ENCODE data around the gene WDR59. TPM values are rescaled to one million over a fixed set of nuclear protein-coding genes. Genes with fewer than 3 reads are reported as not detected.

The WDR59 gene
- total RNA-seq, 4 donors from 2014 or later: 12.9 to 31.3 (median 19.5) TPM

DNA sequence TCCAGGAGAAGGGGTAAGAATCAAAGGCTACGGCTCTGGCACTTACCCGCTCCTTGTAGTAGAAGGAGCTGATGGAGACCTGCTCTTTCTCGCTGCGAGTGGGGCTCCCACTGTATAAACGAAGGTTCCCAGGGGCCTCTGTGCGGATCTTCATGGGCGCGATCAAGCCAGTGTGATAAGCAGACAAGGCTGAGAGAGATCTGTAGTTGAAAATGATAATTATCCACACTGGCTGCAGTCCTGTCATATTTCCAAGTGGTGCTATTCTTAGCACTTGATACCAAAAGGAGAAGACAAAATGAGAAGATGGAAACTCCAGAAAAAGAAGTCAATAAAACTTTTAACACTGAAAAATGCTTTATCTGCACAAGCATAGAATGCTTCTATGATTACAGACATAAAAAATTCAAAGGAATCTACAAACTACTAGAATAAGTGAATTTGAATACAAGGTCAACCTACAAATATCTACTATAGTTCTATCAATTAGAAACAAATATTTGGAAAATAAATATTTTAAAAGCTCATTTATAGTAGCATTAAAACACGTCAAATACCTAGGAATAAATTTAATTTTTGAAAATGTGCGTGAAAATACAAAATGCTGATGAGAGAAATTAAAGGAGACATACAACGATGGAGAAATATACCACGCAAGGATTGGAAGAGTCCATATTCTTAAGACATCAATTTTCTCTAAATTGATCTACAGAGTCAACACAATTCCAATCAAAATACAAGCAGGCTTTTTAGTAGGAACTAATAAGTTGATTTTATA is 80.8 kb downstream of the WDR59 start:
- in situ Hi-C loops (cut with MboI; ENCODE audit: low sequenced_read_pairs in 4 of 4) (no loop called here), intact Hi-C loops (cut with DNase I; ENCODE audit: low total_unique reads) (no loop called here)
- H3K4me1 ChIP-seq: no peaks in the 10 kb centered on the region
- no peaks in the 10 kb centered on the region for H3K9me3 ChIP-seq
- no peak for ATAC-seq
- no peak overlapping the region for H3K4me3 ChIP-seq
- H3K27me3 ChIP-seq: no peaks in the 10 kb centered on the region
- no peak for DNase-seq
- no peak overlapping the region for H3K27ac ChIP-seq
- peaks cover 0 to 55% of the 10 kb centered on the region in 2 donors for H3K36me3 ChIP-seq
- TF ChIP-seq, protein P1, sequence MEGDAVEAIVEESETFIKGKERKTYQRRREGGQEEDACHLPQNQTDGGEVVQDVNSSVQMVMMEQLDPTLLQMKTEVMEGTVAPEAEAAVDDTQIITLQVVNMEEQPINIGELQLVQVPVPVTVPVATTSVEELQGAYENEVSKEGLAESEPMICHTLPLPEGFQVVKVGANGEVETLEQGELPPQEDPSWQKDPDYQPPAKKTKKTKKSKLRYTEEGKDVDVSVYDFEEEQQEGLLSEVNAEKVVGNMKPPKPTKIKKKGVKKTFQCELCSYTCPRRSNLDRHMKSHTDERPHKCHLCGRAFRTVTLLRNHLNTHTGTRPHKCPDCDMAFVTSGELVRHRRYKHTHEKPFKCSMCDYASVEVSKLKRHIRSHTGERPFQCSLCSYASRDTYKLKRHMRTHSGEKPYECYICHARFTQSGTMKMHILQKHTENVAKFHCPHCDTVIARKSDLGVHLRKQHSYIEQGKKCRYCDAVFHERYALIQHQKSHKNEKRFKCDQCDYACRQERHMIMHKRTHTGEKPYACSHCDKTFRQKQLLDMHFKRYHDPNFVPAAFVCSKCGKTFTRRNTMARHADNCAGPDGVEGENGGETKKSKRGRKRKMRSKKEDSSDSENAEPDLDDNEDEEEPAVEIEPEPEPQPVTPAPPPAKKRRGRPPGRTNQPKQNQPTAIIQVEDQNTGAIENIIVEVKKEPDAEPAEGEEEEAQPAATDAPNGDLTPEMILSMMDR (IDR thresholded peaks at IDR 0.05 in 4 of 5, conservative IDR thresholded peaks at IDR 0.05 in 1 of 5): no peak
- TF ChIP-seq POLR2A (IDR thresholded peaks at IDR 0.05): no peak

DNA sequence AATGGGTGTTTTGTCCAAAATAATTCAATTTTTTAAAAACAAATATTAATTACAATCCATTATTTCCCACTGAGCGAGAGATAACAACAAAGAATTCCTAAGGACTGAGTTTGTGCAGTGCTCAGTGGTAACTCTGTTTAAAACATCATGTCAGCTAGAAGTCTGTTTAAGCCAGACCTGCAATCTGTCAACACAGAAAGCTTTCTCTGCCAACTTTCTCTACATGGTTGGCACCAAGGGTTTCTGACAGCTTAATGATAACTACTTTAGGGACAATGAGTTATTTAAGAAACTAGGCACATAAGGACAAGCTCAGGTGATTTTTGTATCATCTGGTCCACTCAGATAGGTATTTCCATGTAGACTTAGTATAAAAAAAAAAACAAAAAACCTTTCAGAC is 81.8 kb downstream of the WDR59 start:
- Histone ChIP-seq H3K36me3 (peaks cover 0 to 56% of the 10 kb centered on the region in 2 donors), H3K4me3 (no peak overlapping the region), H3K4me1 (no peaks in the 10 kb centered on the region), H3K27me3 (no peaks in the 10 kb centered on the region), H3K9me3 (no peaks in the 10 kb centered on the region), H3K27ac (no peak overlapping the region)
- DNase-seq (no peak), ATAC-seq (no peak)
- intact Hi-C loops (cut with DNase I; ENCODE audit: low total_unique reads): no loop called here
- in situ Hi-C loops (cut with MboI; ENCODE audit: low sequenced_read_pairs in 4 of 4): no loop called here
- TF ChIP-seq, protein P1 (IDR thresholded peaks at IDR 0.05 in 4 of 5, conservative IDR thresholded peaks at IDR 0.05 in 1 of 5): no peak
- no peak for TF ChIP-seq POLR2A (IDR thresholded peaks at IDR 0.05)

DNA sequence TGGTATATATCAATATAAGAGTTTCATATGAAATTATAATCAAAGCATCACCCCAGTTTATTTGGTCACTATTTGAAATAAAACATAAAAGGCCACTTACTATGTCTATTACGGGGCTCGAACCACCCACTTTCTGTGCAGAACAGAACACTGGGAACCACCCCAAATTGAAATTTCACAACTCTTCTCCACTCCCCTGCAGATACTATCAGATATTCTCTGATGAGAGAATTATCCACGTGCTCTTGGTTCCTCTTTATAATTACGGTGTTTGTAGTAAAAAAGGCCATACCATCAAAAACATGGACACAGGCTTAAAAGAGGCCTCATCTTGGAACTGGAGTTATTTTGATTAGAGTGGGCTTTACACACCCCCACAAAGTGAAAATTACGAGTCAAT is 82.8 kb downstream of the WDR59 start:
- Histone ChIP-seq H3K4me1 (no peaks in the 10 kb centered on the region), H3K4me3 (no peak overlapping the region), H3K9me3 (no peaks in the 10 kb centered on the region), H3K27me3 (no peaks in the 10 kb centered on the region), H3K36me3 (peaks cover 0 to 49% of the 10 kb centered on the region in 2 donors), H3K27ac (no peak overlapping the region)
- DNase-seq: no peak
- in situ Hi-C loops (cut with MboI; ENCODE audit: low sequenced_read_pairs in 4 of 4) (no loop called here), intact Hi-C loops (cut with DNase I; ENCODE audit: low total_unique reads) (no loop called here)
- TF ChIP-seq POLR2A (IDR thresholded peaks at IDR 0.05): no peak
- ATAC-seq: no peak

DNA sequence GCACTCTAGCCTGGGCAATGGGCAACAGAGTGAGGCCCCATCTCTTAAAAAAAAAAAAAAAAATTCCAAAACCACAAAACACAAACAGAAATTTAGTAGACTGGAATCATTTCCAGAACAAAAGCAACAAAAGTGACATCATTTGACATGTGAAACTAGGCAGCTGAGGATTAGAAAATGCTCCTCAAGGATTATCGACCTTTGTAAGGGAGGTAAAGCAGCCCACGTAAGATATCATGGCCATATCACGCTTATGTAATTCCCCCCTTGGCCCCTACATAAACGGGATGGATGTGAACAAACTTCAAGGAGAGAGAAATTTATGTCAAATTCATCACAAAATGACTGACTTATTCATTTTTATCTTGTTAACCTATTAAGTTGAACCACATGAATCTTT is 83.3 kb downstream of the WDR59 start:
- Histone ChIP-seq H3K27ac (no peak overlapping the region), H3K4me3 (no peak overlapping the region), H3K27me3 (no peaks in the 10 kb centered on the region), H3K4me1 (no peaks in the 10 kb centered on the region), H3K36me3 (peaks cover 0 to 44% of the 10 kb centered on the region in 2 donors), H3K9me3 (no peaks in the 10 kb centered on the region)
- TF ChIP-seq POLR2A (IDR thresholded peaks at IDR 0.05): no peak
- TF ChIP-seq, protein P1 (IDR thresholded peaks at IDR 0.05 in 4 of 5, conservative IDR thresholded peaks at IDR 0.05 in 1 of 5): no peak
- no peak for ATAC-seq
- DNase-seq: no peak
- intact Hi-C loops (cut with DNase I; ENCODE audit: low total_unique reads) (no loop called here), in situ Hi-C loops (cut with MboI; ENCODE audit: low sequenced_read_pairs in 4 of 4) (no loop called here)

DNA sequence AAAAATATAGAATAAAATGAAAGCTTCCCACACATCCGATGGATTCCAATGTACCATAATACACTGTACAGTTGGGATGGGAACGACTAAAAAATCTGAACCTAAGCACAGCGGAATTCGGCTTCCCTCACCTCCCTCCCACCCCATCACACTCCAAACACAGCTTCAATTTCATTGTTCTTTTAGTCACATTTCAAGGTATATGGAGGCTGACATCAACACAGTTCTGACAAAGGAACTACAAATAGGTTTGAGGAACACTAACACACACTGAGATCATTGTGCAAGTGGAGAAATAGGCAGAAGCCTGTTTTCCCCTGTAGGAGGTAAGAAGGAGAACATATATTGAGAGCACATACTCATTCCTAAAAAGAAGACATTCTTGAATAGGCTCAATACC is 85.1 kb downstream of the WDR59 start:
- DNase-seq (no peak), ATAC-seq (no peak)
- no peaks in the 10 kb centered on the region for H3K27me3 ChIP-seq
- no peaks in the 10 kb centered on the region for H3K4me1 ChIP-seq
- intact Hi-C loops (cut with DNase I; ENCODE audit: low total_unique reads) (no loop called here), in situ Hi-C loops (cut with MboI; ENCODE audit: low sequenced_read_pairs in 4 of 4) (no loop called here)
- no peaks in the 10 kb centered on the region for H3K9me3 ChIP-seq
- TF ChIP-seq, protein P1 (IDR thresholded peaks at IDR 0.05 in 4 of 5, conservative IDR thresholded peaks at IDR 0.05 in 1 of 5): no peak
- TF ChIP-seq POLR2A (IDR thresholded peaks at IDR 0.05): no peak
- no peak overlapping the region for H3K27ac ChIP-seq
- H3K4me3 ChIP-seq: no peak overlapping the region
- peaks cover 0 to 45% of the 10 kb centered on the region in 2 donors for H3K36me3 ChIP-seq

Data from gastrocnemius medialis (tissue), 4 donors.